ENCODE measurements around the gene KATNAL1.
"Not testable (repeated sequence)": the region's sequence is repeated elsewhere in the genome, so short reads cannot be mapped to it uniquely, and the experiment has no call there.

Gene KATNAL1

GRCh38 chr13:30292325-30292724, 15.0 kb downstream of the KATNAL1 start:
- no peak for DNase-seq (ENCODE audit: low read depth)

- no peak for DNase-seq (ENCODE audit: low read depth)
Measured at GRCh38 chr13:30290812-30291436, 16.4 kb downstream of the KATNAL1 start.

- DNase-seq (ENCODE audit: low read depth) = no peak
Measured at GRCh38 chr13:30289533-30289932, 17.8 kb downstream of the KATNAL1 start.

- not testable (repeated sequence) for DNase-seq (ENCODE audit: low read depth)
Measured at GRCh38 chr13:30286059-30286458, 21.3 kb downstream of the KATNAL1 start.

GRCh38 chr13:30276178-30276577, 31.2 kb downstream of the KATNAL1 start:
- DNase-seq (ENCODE audit: low read depth) = no peak

- no peak for DNase-seq (ENCODE audit: low read depth)
Measured at GRCh38 chr13:30274083-30274482, 33.3 kb downstream of the KATNAL1 start.

GRCh38 chr13:30270035-30270434, 37.3 kb downstream of the KATNAL1 start:
- DNase-seq (ENCODE audit: low read depth) = not testable (repeated sequence)

- DNase-seq (ENCODE audit: low read depth) = no peak
Measured at GRCh38 chr13:30268673-30269072, 38.7 kb downstream of the KATNAL1 start.

GRCh38 chr13:30266756-30267155, 40.6 kb downstream of the KATNAL1 start:
- DNase-seq (ENCODE audit: low read depth) = no peak

- not testable (repeated sequence) for DNase-seq (ENCODE audit: low read depth)
Measured at GRCh38 chr13:30259149-30259733, 48.1 kb downstream of the KATNAL1 start.

GRCh38 chr13:30257468-30258099, 49.8 kb downstream of the KATNAL1 start:
- no peak for DNase-seq (ENCODE audit: low read depth)

- DNase-seq (ENCODE audit: low read depth) = no peak
Measured at GRCh38 chr13:30256713-30257467, 50.5 kb downstream of the KATNAL1 start.

- DNase-seq (ENCODE audit: low read depth) = no peak
Measured at GRCh38 chr13:30255696-30256095, 51.7 kb downstream of the KATNAL1 start.

- no peak for DNase-seq (ENCODE audit: low read depth)
Measured at GRCh38 chr13:30253830-30254229, 53.5 kb downstream of the KATNAL1 start.

- DNase-seq (ENCODE audit: low read depth) = no peak
Measured at GRCh38 chr13:30247406-30247805, 59.9 kb downstream of the KATNAL1 start.

- no peak for DNase-seq (ENCODE audit: low read depth)
Measured at GRCh38 chr13:30241532-30241931, 65.8 kb downstream of the KATNAL1 start.

- DNase-seq (ENCODE audit: low read depth) = no peak
Measured at GRCh38 chr13:30240608-30241007, 66.7 kb downstream of the KATNAL1 start.

GRCh38 chr13:30235216-30235615, 72.1 kb downstream of the KATNAL1 start:
- DNase-seq (ENCODE audit: low read depth) = no peak

GRCh38 chr13:30234619-30235162, 72.7 kb downstream of the KATNAL1 start:
- no peak for DNase-seq (ENCODE audit: low read depth)

- no peak for DNase-seq (ENCODE audit: low read depth)
Measured at GRCh38 chr13:30224732-30225131, 82.6 kb downstream of the KATNAL1 start.

GRCh38 chr13:30222254-30222653, 85.1 kb downstream of the KATNAL1 start:
- DNase-seq (ENCODE audit: low read depth) = no peak

- no peak for DNase-seq (ENCODE audit: low read depth)
Measured at GRCh38 chr13:30216111-30216510, 91.2 kb downstream of the KATNAL1 start.

GRCh38 chr13:30212256-30212655, 95.1 kb downstream of the KATNAL1 start:
- DNase-seq (ENCODE audit: low read depth) = no peak

Data from activated T-cell treated with anti-CD3 and anti-CD28 coated beads for 1 hour (primary cell).